ENCODE results near the gene SYNE2. TPM values are rescaled to one million over a fixed set of nuclear protein-coding genes. Genes with fewer than 3 reads are reported as not detected.

Gene SYNE2
- total RNA-seq, 1 experiment from 2014 or later, result 37.5 TPM

DNA sequence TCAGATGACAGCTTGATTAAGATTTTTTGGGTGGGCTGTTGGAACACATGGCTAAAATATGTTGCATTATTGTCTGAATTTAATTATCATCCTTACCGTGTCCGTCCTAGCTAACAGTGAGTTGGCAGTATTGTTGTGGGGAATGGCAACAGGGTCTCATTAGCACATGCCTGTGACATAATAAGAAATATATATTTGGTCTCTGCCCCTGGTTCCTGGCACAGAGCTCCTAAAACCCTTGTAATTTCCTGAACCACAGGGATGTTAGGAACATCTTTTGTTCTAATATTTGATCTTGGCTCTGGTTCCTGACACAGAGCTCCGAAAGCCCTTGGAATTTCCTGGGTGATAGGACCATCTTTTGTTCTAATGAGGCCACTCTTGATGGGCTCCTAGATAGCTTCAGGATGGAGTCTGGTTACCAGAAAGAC is 76.0 kb downstream of the SYNE2 start:
- Histone ChIP-seq H3K27ac (ENCODE audit: low read length) (no peak overlapping the region), H3K4me1 (ENCODE audit: control insufficient read depth, insufficient read depth, low read length) (no peaks in the 10 kb centered on the region), H3K27me3 (ENCODE audit: control insufficient read depth, insufficient read depth, low read length) (no peaks in the 10 kb centered on the region), H3K36me3 (ENCODE audit: control insufficient read depth, insufficient read depth, low read length) (no peaks in the 10 kb centered on the region), H3K4me3 (ENCODE audit: low read depth in 2 of 2, low read length in 2 of 2) (no peak overlapping the region), H3K9me3 (ENCODE audit: control insufficient read depth, insufficient read depth, low read depth, low read length) (no peaks in the 10 kb centered on the region)
- ATAC-seq, result no peak
- intact Hi-C loops (cut with micrococcal nuclease; ENCODE audit: unreplicated experiment), result no loop called here
- in situ Hi-C loops (cut with HindIII; ENCODE audit: low pct_unique_long_range_greater_than_20kb, low sequenced_read_pairs), result no loop called here
- POLR2A ChIA-PET, result no interaction called here
- no peak for TF ChIP-seq SIN3A (IDR thresholded peaks at IDR 0.05; ENCODE audit: borderline replicate concordance, insufficient read depth, low read depth, low read length)
- no peak for TF ChIP-seq POLR2AphosphoS5 (IDR thresholded peaks at IDR 0.05; ENCODE audit: low read depth, low read length)
- TF ChIP-seq CTCF (IDR thresholded peaks at IDR 0.05), result no peak
- TF ChIP-seq TCF7L2 (IDR thresholded peaks at IDR 0.05; ENCODE audit: low read depth, low read length), result no peak
- TF ChIP-seq, protein P1, sequence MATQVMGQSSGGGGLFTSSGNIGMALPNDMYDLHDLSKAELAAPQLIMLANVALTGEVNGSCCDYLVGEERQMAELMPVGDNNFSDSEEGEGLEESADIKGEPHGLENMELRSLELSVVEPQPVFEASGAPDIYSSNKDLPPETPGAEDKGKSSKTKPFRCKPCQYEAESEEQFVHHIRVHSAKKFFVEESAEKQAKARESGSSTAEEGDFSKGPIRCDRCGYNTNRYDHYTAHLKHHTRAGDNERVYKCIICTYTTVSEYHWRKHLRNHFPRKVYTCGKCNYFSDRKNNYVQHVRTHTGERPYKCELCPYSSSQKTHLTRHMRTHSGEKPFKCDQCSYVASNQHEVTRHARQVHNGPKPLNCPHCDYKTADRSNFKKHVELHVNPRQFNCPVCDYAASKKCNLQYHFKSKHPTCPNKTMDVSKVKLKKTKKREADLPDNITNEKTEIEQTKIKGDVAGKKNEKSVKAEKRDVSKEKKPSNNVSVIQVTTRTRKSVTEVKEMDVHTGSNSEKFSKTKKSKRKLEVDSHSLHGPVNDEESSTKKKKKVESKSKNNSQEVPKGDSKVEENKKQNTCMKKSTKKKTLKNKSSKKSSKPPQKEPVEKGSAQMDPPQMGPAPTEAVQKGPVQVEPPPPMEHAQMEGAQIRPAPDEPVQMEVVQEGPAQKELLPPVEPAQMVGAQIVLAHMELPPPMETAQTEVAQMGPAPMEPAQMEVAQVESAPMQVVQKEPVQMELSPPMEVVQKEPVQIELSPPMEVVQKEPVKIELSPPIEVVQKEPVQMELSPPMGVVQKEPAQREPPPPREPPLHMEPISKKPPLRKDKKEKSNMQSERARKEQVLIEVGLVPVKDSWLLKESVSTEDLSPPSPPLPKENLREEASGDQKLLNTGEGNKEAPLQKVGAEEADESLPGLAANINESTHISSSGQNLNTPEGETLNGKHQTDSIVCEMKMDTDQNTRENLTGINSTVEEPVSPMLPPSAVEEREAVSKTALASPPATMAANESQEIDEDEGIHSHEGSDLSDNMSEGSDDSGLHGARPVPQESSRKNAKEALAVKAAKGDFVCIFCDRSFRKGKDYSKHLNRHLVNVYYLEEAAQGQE (IDR thresholded peaks at IDR 0.05; ENCODE audit: insufficient read depth in 1 of 2, low read depth in 2 of 2, low read length in 1 of 2), result no peak
- no TSS peak for BruUV-seq (replicated peaks)
- DNase-seq (ENCODE audit: low read depth, low spot score), result no peak
- CTCF ChIA-PET, result no interaction called here

- ChIA-PET POLR2A (interaction anchor here (0.5 kb wide), 1 partner anchor 191 kb away, joined by 5 read pairs; no protein-coding TSS in a partner anchor), CTCF (no interaction called here)
- intact Hi-C loops (cut with micrococcal nuclease; ENCODE audit: unreplicated experiment) (no loop called here), in situ Hi-C loops (cut with HindIII; ENCODE audit: low pct_unique_long_range_greater_than_20kb, low sequenced_read_pairs) (no loop called here)
- TF ChIP-seq CTCF (IDR thresholded peaks at IDR 0.05), result no peak
- Histone ChIP-seq H3K27ac (ENCODE audit: low read length) (no peak overlapping the region), H3K9me3 (ENCODE audit: control insufficient read depth, insufficient read depth, low read depth, low read length) (no peaks in the 10 kb centered on the region), H3K4me3 (ENCODE audit: low read depth in 2 of 2, low read length in 2 of 2) (no peak overlapping the region), H3K27me3 (ENCODE audit: control insufficient read depth, insufficient read depth, low read length) (no peaks in the 10 kb centered on the region), H3K4me1 (ENCODE audit: control insufficient read depth, insufficient read depth, low read length) (no peaks in the 10 kb centered on the region), H3K36me3 (ENCODE audit: control insufficient read depth, insufficient read depth, low read length) (no peaks in the 10 kb centered on the region)
- BruUV-seq (replicated peaks), result no TSS peak
- ATAC-seq (no peak), DNase-seq (ENCODE audit: low read depth, low spot score) (no peak)
Observed at GRCh38 chr14:63933110-63933509, 80.3 kb downstream of the SYNE2 start.

DNA sequence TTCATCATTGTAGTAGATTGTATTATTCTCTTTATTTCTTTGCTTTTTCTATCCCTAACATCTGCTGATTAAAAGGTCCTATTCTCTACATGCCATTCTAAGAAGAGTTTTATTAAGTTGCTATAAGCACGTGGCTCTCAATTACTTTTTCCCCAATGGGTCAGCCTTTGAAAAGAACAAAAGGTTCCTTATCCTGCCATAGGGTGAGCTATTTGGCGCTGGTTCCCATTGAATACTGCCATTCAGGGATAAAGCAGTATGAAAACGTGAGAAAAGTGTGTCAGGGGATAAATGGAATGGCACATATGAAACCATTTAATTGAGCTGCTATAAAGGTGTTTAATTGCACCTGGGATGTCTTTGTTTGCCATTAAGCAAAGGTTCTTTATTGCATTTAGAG is 80.9 kb downstream of the SYNE2 start:
- ChIA-PET POLR2A (interaction anchor here (0.5 kb wide), 1 partner anchor 190 kb away, joined by 5 read pairs; no protein-coding TSS in a partner anchor), CTCF (no interaction called here)
- no peaks in the 10 kb centered on the region for H3K4me1 ChIP-seq (ENCODE audit: control insufficient read depth, insufficient read depth, low read length)
- TF ChIP-seq TCF7L2 (IDR thresholded peaks at IDR 0.05; ENCODE audit: low read depth, low read length), result no peak
- H3K4me3 ChIP-seq (ENCODE audit: low read depth in 2 of 2, low read length in 2 of 2), result no peak overlapping the region
- H3K9me3 ChIP-seq (ENCODE audit: control insufficient read depth, insufficient read depth, low read depth, low read length), result no peaks in the 10 kb centered on the region
- in situ Hi-C loops (cut with HindIII; ENCODE audit: low pct_unique_long_range_greater_than_20kb, low sequenced_read_pairs) (no loop called here), intact Hi-C loops (cut with micrococcal nuclease; ENCODE audit: unreplicated experiment) (no loop called here)
- no TSS peak for BruUV-seq (replicated peaks)
- no peaks in the 10 kb centered on the region for H3K27me3 ChIP-seq (ENCODE audit: control insufficient read depth, insufficient read depth, low read length)
- no peaks in the 10 kb centered on the region for H3K36me3 ChIP-seq (ENCODE audit: control insufficient read depth, insufficient read depth, low read length)
- H3K27ac ChIP-seq (ENCODE audit: low read length), result no peak overlapping the region
- DNase-seq (ENCODE audit: low read depth, low spot score), result no peak
- no peak for ATAC-seq

All from Panc1 (cell line).